Peyer's patch (tissue), 4 donors: ENCODE data around the gene TFIP11.

Experiments used
- POLR2A ChIP-seq, 2 donors: fragments of 450-650 bp; IDR thresholded peaks; one replicate each; pipeline ENCODE4 v1.5.1; 2017; ENCODE audit warnings: antibody characterized with exemption in 2 of 2, mild to moderate bottlenecking in 2 of 2, moderate library complexity in 2 of 2
- TF ChIP-seq, protein P1 (sequence below), 6 experiments: fragments of 450-650 bp in 4 of 6; fragments of 200-600 bp in 2 of 6; sonication (generic) in 1 of 6; IDR thresholded peaks; one replicate each; pipeline ENCODE4 v1.5.1; 2017 to 2019; ENCODE audit warnings: antibody characterized with exemption in 6 of 6, mild to moderate bottlenecking in 3 of 6, moderate library complexity in 1 of 6

DNA sequence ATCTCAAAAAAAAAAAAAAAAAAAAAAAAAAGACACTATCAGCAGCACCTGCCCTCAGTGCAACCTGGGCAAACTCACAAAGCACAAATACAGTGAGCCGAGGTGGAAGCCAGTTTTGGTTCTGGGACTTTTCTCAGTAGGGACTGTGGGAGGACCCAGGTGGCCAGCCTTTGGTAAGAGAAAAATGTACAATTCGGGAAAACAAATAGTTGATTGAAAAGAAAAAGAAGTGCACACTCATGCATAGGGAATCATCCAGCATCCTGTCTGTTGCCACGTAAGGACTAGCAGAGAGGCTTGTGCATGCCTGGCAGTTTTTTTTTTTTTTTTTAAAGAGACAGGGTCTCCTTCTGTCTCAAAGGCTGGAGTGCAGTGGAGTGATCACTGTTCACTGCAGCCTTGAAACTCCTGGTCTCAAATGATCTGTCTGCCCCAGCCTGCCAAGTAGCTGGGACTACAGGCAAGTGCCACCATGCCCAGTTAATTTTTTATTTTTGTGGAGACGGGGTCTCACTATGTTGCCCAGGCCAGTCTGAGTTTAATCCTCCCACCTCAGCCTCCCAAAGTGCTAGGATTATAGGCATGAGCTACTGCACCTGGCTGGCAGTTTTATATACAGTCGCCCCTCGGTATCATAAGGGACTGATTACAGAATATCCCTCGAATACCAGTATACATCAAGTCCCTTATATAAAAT lies 40.9 kb upstream of the TFIP11 start:
- no peak for TF ChIP-seq POLR2A (IDR thresholded peaks at IDR 0.05)
- TF ChIP-seq, protein P1, sequence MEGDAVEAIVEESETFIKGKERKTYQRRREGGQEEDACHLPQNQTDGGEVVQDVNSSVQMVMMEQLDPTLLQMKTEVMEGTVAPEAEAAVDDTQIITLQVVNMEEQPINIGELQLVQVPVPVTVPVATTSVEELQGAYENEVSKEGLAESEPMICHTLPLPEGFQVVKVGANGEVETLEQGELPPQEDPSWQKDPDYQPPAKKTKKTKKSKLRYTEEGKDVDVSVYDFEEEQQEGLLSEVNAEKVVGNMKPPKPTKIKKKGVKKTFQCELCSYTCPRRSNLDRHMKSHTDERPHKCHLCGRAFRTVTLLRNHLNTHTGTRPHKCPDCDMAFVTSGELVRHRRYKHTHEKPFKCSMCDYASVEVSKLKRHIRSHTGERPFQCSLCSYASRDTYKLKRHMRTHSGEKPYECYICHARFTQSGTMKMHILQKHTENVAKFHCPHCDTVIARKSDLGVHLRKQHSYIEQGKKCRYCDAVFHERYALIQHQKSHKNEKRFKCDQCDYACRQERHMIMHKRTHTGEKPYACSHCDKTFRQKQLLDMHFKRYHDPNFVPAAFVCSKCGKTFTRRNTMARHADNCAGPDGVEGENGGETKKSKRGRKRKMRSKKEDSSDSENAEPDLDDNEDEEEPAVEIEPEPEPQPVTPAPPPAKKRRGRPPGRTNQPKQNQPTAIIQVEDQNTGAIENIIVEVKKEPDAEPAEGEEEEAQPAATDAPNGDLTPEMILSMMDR (IDR thresholded peaks at IDR 0.05) = no peak
